NCI-H510A (cell line): ENCODE results near the gene AGBL5.
A peak's percentile ranks its signal among the peaks of the same experiment; 100 is the strongest.

Source experiments
- DNase-seq: peaks from one replicate; lab custom pipeline; 2025; lab: John Stamatoyannopoulos, UW

The AGBL5 gene, protein sequence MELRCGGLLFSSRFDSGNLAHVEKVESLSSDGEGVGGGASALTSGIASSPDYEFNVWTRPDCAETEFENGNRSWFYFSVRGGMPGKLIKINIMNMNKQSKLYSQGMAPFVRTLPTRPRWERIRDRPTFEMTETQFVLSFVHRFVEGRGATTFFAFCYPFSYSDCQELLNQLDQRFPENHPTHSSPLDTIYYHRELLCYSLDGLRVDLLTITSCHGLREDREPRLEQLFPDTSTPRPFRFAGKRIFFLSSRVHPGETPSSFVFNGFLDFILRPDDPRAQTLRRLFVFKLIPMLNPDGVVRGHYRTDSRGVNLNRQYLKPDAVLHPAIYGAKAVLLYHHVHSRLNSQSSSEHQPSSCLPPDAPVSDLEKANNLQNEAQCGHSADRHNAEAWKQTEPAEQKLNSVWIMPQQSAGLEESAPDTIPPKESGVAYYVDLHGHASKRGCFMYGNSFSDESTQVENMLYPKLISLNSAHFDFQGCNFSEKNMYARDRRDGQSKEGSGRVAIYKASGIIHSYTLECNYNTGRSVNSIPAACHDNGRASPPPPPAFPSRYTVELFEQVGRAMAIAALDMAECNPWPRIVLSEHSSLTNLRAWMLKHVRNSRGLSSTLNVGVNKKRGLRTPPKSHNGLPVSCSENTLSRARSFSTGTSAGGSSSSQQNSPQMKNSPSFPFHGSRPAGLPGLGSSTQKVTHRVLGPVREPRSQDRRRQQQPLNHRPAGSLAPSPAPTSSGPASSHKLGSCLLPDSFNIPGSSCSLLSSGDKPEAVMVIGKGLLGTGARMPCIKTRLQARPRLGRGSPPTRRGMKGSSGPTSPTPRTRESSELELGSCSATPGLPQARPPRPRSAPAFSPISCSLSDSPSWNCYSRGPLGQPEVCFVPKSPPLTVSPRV

GRCh38 chr2:27050996-27051901 lies at the start of gene AGBL5:
TSS of gene AGBL5 (plus strand) at chr2:27051668. CDS start at chr2:27052959, 1,291 bp downstream.
- DNase-seq: peak; percentile 82

GRCh38 chr2:27001950-27002349 lies 49.5 kb upstream of the AGBL5 start:
- DNase-seq: no peak

DNA sequence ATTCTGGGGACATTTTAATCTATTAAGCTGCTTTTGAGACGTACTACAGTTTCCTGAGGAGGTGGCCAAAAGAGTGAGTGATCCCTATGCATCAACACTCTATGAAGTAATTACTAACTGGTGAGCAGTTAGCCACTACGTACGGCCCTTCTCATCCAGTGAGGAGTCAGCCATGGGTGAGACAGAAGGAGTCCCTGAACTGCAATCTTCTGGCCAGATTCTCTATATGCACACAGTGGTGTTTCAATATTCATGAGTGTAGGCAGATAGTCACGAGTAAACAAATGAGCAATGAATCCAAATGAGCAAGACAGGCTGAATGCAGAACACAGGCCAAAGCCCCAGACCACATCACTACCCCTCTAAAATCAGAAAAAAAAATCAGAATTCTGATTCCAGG lies 48.5 kb upstream of the AGBL5 start:
- no peak for DNase-seq

- no peak for DNase-seq
These were observed 47.6 kb upstream of the AGBL5 start for GRCh38 chr2:27003857-27004256.

DNA sequence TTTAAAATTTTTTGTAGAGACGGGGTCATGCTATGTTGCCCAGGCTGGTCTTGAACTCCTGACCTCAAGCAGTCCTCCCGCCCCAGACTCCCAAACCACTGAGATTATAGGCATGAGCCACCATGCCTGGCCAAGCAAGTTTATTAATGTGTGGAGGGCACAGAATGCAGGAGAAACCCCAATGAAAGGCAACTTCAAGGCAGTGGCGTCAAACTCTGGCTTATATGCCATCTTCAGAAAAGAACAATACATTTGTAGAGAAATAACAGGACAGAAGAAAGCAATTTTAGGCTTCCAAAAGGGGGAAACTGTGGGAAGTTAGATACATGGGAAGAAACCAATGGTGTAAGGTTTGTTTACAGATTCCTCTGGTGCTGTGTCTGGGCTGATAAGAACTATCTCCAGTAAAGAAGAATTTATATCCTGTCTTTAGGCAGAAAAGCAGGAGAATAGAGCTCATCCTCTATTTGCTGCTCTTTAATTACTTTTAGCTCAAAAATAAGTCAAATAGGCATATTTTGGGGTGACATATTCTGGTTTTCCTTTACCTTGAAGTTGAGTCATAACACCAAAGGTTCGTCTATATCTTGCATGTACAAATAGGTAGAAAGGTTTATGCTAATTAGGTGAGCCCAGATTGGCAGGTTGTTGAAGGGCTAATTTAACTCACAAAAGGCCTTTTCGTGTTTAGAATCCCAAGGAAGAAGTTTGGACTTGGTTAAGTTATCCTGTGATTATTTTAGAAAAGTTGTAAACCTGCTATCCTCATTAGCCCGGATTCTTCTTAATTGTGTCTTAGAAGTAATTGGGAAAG lies 44.7 kb upstream of the AGBL5 start:
- no peak for DNase-seq

GRCh38 chr2:27007416-27008374 lies 43.8 kb upstream of the AGBL5 start:
- no peak for DNase-seq

- DNase-seq: no peak
These were observed 42.8 kb upstream of the AGBL5 start for GRCh38 chr2:27008678-27009077.

DNA sequence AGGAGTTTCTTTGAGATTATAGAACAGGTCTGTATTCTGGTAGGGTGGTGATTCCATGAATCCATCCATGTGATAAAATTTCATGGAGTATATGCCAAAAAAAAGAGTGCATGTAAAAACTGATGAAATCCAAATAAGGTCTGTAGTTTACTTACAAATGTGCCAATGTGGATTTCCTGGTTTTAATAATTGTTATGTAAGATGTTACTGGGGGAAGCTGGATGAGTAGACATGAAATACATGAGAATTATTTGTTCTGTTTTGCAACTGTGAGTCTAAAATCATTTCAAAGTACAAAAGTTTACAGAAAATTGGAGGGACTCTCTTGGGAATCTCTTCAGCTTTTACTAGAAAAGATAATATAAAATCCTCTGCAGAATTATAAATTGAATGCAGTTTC lies 42.4 kb upstream of the AGBL5 start:
- DNase-seq: no peak

DNA sequence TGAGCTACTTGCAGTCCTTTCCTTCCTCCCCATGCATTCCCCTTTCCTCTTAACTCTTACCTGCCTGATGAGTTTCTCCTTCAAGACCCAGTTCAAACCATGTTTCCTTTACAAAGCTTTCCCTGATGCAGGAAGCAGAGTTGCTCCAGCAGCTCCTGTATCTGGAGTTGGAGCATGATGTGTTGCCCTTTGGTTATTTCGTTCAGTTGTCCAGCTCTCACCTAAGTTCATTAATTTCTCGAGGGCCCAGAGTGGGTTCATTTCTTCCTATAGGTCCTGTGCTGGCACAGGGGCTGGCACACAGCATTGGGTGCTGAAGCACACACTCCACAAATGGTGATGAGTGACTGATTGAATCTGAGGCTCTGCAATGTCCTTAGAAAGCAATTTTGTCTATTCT lies 41.8 kb upstream of the AGBL5 start:
- no peak for DNase-seq

DNA sequence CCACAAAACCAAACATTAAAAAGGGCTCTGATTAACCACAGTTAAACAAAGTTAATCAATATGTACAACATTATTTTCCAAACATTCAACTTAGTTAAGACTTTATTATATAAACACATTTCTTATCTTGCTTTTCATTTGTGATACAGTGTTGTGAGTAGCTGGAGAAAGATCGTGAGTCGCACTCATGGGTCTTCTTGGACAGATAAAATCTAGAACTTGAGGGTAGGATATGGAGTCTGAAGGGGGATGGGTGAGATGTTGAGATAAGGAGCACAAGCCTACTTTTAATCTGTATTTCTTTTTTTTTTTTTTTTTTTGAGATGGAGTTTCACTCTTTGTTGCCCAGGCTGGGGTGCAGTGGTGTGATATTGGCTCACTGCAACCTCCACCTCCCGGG lies 41.3 kb upstream of the AGBL5 start:
- no peak for DNase-seq

DNA sequence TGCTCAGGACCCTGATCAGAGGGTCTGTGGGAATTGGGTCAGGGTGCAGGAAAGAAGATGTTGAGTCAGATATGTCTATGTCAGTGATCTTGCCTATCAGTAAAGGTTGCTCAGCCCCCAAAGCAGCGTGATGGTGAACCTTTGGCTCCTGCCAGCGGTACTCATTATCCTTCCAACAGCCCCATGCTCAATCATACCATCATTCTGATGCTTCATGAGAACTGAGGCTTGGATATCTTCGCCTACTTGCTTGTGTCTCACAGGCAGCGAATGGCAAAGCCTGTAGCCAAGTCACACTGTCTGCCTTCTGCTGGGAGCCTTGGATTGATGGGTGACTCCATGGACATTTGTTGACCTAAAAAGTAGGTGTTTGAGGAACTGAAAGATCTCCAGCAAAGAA lies 37.7 kb upstream of the AGBL5 start:
- no peak for DNase-seq

DNA sequence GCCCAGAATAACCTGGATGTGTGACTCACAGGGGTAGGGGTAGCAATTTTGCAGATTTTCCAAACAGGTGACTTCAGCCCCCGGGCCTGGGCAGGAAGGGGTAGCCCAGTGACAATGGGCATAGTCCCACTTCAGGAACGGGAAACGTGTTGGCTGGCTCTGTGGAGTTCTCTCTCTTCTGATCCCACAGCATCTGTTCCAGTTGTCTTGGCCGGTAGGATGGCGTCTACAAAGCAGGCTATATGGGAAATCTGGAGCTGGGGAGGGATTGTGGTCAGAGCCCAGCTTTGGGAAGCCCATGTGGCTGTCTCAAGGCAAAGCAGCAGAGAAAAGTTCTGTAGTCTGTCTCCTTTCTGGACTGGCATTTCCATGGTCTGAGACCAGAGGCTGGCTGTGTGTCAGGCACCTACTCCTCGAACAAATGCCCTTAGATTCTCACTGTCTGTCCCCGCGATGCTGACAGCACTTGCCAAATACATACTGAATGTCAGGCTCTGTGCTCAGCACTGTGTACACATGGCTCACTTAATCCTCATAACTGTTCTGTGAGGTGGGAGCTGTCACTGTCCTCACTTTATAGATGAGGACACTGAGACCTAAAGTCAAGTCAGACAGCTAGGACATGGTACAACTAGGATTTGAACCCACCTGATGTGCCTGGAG lies 36.6 kb upstream of the AGBL5 start:
- DNase-seq: no peak

DNA sequence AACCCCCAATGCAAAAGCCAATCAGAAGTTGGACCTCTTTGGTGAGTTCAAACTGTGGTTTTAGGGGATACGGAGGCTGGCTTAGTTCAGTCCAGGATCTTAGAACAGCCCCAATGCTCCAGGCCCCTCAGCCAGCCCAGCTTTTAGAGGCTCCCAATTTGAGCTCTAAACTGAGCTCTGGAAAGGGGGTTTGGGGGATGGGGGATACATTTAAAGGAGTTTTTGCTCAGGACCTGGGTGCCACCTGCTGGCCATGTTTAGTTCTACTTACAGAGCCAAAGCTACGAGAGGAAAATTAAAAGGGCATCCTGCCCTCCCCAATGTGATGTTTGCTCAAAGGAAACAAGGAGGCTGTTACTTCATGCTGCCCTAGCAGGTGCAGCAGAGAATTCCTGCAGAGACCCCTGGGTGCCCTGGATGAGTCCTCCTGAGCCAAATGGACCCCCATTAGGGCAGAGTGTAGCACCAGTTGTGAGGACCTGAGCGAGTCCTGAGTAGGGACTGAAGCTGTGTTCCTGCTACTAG lies 34.6 kb upstream of the AGBL5 start:
- peak; percentile 19 for DNase-seq

DNA sequence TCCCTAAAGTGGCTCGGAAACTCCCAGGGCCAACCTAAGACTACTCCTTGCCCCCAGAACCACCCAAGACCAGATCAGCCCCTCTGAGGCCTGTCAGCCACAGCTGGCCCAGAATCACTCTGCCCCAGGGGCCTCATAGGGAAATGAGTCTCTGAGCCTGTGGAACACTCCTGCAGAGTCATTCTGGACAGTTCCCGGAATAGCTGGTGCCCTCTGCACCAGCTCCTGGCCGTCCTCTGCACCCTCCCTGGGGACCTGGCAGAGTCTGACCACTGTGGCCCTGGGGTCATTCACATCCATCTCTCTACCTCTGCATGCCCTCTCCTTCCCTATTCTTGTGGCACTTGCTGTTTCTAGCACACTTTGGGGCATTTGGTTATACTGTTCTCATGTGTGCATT lies 33.3 kb upstream of the AGBL5 start:
- no peak for DNase-seq

GRCh38 chr2:27019459-27019858 lies 32.0 kb upstream of the AGBL5 start:
- DNase-seq: no peak

DNA sequence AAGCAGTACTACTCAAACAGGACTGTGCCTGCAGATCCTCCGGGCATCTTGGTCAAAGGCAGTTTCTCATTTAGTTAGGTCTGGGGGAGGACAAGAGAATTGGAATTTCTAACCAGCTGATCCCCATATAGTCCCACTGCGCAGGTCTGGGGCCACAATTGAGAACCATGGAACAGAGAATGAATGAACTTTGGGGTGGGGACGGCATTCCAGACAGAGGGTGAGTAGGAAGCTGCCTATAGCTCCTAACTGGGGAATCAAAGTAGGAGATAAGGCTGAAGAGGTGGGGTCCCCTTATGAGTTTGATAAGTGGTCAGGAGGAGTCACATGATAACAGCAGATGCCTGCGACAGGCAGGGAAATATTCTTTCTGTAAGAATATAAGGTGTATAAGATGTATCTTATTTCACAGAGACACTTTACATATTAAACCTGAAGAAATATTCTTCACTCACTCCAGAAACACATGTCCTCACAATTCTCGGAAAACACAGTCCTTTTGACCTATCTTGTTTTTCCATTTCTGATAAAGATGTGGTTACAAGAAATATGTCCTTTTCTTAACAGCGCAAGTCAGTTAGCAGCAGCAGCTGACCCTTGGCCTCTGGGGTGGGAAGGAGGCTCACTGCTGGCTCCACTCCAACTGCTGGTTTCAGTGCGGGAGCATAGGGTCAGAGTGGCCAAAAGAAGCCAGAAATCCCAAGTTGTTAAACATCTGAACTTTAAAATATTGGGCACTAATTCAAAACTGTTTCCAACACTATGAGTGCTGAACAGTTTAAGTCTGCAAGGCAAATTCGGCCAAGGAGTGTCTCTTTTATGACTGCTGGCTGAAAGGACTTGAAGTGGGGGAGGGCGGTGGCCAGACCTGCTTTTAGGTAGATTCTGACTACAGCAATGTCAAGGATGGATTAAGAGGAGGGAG lies 31.3 kb upstream of the AGBL5 start:
- DNase-seq: no peak

DNA sequence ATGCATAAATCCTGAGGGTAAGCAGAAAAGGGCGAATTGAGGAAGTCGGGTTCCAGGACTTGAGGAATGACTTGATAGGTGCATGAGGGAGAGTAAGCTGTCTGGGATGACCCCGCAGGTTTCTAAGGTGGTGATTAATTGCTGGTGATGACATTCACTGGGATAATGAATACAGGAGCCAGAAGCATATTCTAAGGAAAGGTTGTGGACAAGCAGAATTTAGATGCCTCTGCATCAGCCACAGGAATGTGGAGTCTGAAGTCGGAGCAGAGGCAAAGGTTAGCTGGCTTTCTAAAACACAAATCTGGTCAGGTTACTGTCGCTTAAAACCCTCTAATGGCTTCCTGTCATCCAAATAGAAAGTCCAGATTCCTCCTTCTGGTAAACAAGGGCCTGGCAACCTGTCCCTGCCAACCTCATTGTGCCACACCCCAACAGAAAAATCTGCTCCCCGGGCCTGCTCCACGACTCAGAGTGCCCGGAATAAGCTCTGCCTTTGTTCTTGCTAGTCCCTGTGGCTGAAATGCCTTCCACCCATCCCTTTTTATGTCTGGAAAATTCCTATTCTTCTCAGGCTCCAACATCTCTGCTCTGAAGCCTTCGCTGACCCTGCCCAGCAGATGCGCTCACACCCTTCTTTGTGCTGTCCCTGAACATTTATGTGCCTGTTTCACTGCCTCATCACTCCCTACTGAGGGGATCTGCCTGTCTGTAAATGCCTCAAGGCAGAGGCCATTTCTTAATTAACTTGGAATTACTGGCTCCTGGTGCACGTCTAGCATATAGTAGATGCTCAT lies 30.0 kb upstream of the AGBL5 start:
- no peak for DNase-seq
